Colonic mucosa (tissue), 4 donors: ENCODE measurements around the gene OSBPL7. TPM values are rescaled to one million over a fixed set of nuclear protein-coding genes. Genes with fewer than 3 reads are reported as not detected.
A peak's percentile ranks its signal among the peaks of the same experiment; 100 is the strongest.

Experiments used
- DNase-seq: peaks from one replicate; pipeline ENCODE4 v3.0.0-alpha.2; 2020
- H3K27ac ChIP-seq: fragments of 200-600 bp; one replicate; pipeline ENCODE4 v1.8.0; 2021
- H3K27me3 ChIP-seq: fragments of 200-600 bp; one replicate; pipeline ENCODE4 v1.8.0; 2021
- H3K36me3 ChIP-seq: fragments of 200-600 bp; one replicate; pipeline ENCODE4 v1.8.0; 2021
- H3K4me1 ChIP-seq: fragments of 200-600 bp; one replicate; pipeline ENCODE4 v1.8.0; 2021; ENCODE audit warnings: mild to moderate bottlenecking
- H3K4me3 ChIP-seq: fragments of 200-600 bp; one replicate; pipeline ENCODE4 v1.8.0; 2021
- H3K9ac ChIP-seq, 2 donors: one replicate each; pipeline ENCODE4 v1.7.0; 2013; ENCODE audit warnings: control low read depth in 2 of 2, low read depth in 2 of 2, low read length in 2 of 2
- H3K9me3 ChIP-seq: fragments of 200-600 bp; one replicate; pipeline ENCODE4 v1.8.0; 2021
- intact Hi-C: fragments of 100-400 bp; cut with DNase I; formaldehyde crosslinking; loops from one replicate; pipeline ENCODE4 v1.14.1; 2022
- total RNA-seq, 2 donors: library from RNA; stranded (reverse); fragmentation: NEBNext Ultra II Directional in 1 of 2; extraction: Animal tissue kit (Norgen Biotek cat#: 25700) in 1 of 2; gene quantifications; one replicate each; pipeline ENCODE4 v1.2.1, GENCODE V29; 2021
- TF ChIP-seq, protein P1 (sequence below): fragments of 200-600 bp; IDR thresholded peaks from one replicate; pipeline ENCODE4 v1.8.0; 2022; ENCODE audit warnings: antibody characterized with exemption, mild to moderate bottlenecking
- donor health status: healthy.
- donor health status: DM: no; HTN: no; CAD: no.
- donor health status: DM: no; HTN: no; CAD: no.

Gene OSBPL7
- total RNA-seq, 2 donors from 2014 or later = 34.8 to 93.6 TPM

DNA sequence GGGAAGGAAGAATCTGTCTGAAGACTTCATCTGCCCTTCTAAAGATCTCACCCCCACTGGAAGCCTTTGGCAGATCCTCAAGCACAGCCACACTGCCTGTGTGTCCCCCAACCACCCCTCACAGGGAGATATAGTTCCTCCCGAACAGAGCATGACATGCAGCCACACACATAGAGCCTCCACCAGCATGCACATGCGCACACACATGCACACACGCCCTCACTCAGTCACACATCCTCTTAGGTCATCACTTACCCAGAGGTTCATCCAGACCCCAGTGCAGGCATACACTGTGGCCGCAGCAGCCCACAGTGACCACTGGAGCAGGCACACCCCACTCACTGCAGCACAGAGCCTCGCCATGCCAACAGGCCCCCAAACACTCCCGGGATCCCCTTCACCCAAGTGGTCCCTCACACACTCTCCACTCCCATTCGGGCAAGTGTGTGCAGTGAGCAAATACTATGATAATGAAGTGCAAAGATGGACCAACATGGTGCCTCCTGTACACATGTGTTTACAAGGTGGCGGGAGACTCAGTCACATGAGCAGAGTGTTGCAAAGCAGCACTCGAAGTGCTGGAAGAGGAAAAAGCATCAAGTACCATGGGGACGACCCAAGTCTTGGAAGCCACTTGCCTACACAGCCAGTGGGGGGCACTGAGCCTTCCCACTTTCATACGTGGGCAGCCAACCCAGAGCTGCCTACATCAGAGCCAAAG is 46.4 kb upstream of the OSBPL7 start:
- Histone ChIP-seq H3K9ac (no peak overlapping the region), H3K9me3 (no peaks in the 10 kb centered on the region), H3K27ac (no peak overlapping the region), H3K27me3 (no peaks in the 10 kb centered on the region), H3K4me3 (no peak overlapping the region), H3K4me1 (no peaks in the 10 kb centered on the region), H3K36me3 (no peaks in the 10 kb centered on the region)
- intact Hi-C loops = no loop called here
- DNase-seq = no peak
- TF ChIP-seq, protein P1, sequence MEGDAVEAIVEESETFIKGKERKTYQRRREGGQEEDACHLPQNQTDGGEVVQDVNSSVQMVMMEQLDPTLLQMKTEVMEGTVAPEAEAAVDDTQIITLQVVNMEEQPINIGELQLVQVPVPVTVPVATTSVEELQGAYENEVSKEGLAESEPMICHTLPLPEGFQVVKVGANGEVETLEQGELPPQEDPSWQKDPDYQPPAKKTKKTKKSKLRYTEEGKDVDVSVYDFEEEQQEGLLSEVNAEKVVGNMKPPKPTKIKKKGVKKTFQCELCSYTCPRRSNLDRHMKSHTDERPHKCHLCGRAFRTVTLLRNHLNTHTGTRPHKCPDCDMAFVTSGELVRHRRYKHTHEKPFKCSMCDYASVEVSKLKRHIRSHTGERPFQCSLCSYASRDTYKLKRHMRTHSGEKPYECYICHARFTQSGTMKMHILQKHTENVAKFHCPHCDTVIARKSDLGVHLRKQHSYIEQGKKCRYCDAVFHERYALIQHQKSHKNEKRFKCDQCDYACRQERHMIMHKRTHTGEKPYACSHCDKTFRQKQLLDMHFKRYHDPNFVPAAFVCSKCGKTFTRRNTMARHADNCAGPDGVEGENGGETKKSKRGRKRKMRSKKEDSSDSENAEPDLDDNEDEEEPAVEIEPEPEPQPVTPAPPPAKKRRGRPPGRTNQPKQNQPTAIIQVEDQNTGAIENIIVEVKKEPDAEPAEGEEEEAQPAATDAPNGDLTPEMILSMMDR = no peak

DNA sequence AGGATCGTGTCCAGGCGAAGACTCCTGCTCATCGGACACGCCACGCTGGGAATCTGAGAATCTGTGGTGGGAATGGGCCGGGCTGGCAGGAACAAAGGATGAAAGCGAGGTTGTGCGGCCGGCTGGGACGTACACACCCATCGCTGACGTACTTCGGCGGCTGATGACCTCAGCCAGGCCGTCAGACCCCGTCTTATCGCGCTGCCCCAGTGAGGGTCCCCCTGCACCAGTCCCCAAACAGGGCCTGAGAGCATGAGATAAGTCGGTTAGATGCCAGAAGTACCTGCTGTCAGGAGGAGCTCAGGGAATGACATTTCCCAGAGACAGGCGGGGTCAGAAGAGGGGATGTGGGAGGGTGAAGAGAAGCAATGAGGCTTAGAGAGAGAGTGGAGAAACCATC is 45.3 kb upstream of the OSBPL7 start:
- H3K4me1 ChIP-seq = no peaks in the 10 kb centered on the region
- TF ChIP-seq, protein P1 = no peak
- DNase-seq = no peak
- no peaks in the 10 kb centered on the region for H3K9me3 ChIP-seq
- no peak overlapping the region for H3K4me3 ChIP-seq
- H3K9ac ChIP-seq = no peak overlapping the region
- H3K27me3 ChIP-seq = no peaks in the 10 kb centered on the region
- intact Hi-C loops = no loop called here
- no peaks in the 10 kb centered on the region for H3K36me3 ChIP-seq
- H3K27ac ChIP-seq = no peak overlapping the region

DNA sequence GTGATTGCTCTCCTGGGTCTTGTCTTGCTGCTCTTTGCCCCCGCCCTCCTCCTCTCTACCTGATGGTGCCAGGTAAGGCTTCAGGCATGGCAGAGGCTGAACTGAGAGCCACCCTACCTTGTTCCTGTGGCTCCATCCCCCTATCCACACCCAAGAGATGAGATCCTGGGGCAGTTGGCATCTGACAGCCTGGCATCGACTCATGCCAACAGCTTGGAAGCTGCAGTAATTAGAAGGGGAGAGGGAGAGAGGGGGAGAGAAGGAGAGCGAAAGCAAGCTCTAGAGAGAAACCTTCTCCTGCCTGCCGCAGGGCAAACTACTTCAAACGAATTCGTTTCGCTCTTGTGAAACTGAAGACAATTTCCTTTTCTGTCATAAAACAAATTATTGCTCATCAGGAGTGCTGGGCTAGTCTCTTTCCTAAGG is 43.2 kb upstream of the OSBPL7 start:
- Histone ChIP-seq H3K27me3 (no peaks in the 10 kb centered on the region), H3K9ac (no peak overlapping the region), H3K27ac (no peak overlapping the region)

DNA sequence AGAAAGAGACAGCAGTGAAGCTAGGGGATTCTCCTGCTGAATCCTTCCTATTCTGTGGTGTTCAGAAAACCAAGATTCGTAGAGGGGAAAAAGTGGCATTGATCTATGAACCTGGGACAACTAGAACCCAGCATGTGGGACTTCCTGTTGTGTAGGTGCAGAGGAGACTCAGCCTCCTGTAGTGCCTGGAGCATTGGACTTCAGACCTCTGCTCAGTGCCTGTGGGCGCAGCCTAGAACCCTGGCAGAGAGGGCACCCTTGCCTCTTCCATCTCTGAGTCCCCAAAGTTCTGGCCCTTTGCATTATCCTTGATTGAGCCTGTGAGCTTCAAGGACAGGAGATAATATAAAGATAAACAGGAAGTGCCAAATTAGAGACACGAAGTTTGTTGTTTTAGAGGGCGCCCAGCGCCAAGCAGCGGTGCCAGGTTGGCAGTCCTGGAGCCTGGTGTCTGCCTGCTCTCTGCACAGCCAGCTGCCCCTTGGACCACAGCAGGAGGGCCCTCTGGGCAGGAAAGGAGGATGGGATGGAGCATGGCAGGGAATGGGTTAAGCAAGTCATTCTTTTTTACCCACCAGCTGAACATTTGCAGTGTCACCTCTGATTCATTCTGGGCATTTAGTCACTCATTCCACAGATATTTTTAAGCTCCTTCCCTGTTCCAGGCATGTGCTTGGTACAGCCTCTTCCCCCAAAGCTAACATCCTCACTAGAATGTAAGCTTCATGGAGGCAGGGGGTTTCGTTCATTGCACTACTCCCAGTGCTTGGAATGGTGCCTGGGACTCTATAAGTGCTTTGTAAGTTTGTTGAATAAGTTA is 41.2 kb upstream of the OSBPL7 start:
- intact Hi-C loops = no loop called here
- TF ChIP-seq, protein P1 = no peak
- Histone ChIP-seq H3K4me3 (no peak overlapping the region), H3K27ac (no peak overlapping the region), H3K9ac (peak overlapping the region in 1 of 2 donors; percentile 40), H3K36me3 (no peaks in the 10 kb centered on the region), H3K27me3 (no peaks in the 10 kb centered on the region), H3K4me1 (no peaks in the 10 kb centered on the region), H3K9me3 (no peaks in the 10 kb centered on the region)
- no peak for DNase-seq

More for the DNA sequence above, 43.2 kb upstream of the OSBPL7 start:
- intact Hi-C loops = no loop called here
- no peak for DNase-seq
- Histone ChIP-seq H3K4me1 (no peaks in the 10 kb centered on the region), H3K9me3 (no peaks in the 10 kb centered on the region), H3K4me3 (no peak overlapping the region), H3K36me3 (no peaks in the 10 kb centered on the region)
- TF ChIP-seq, protein P1 = no peak

DNA sequence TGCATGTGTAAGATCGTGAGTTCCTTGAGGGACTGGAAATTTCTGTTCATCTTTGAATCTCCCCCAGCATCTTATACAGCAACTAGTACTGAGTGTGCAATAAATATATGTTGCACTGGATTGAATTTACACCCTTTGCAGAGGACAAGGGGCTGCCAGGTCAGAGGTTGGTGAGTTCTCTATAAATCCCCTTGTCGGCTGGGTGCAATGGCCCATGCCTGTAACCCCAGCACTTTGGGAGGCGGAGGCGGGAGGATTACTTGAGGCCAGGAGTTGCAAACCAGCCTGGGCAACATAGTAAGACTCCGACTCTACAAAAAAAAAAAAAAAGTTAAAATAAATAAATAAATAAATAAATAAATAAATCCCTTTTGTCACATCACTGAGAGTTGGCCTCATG is 38.8 kb upstream of the OSBPL7 start:
- H3K27me3 ChIP-seq = no peaks in the 10 kb centered on the region
- H3K4me3 ChIP-seq = no peak overlapping the region
- H3K9ac ChIP-seq = no peak overlapping the region
- no peaks in the 10 kb centered on the region for H3K9me3 ChIP-seq
- H3K4me1 ChIP-seq = no peaks in the 10 kb centered on the region
- no peak overlapping the region for H3K27ac ChIP-seq
- no peaks in the 10 kb centered on the region for H3K36me3 ChIP-seq
- TF ChIP-seq, protein P1 = no peak
- no peak for DNase-seq
- intact Hi-C loops = no loop called here
